AG04449 (cell line): ENCODE results near the gene CCDC91.

ENCODE experiments used
- CTCF ChIA-PET: fragments of 350-600 bp; formaldehyde crosslinking; extraction: SDS; loops from one replicate; lab custom pipeline; 2021; ENCODE audit warnings: antibody characterized with exemption; lab: Yijun Ruan, JAX
- POLR2A ChIA-PET: fragments of 400-600, 350-600 bp; formaldehyde crosslinking; extraction: SDS; loops from one replicate; lab custom pipeline; 2020; ENCODE audit warnings: antibody characterized with exemption, inconsistent platforms; lab: Yijun Ruan, JAX
- DNase-seq: peaks from one replicate; pipeline ENCODE4 v3.0.0-alpha.2; 2010; ENCODE audit warnings: low read depth, low spot score
- H3K4me3 ChIP-seq: 2 replicates; pipeline ENCODE4 v1.5.1; 2011; ENCODE audit warnings: low read depth, mild to moderate bottlenecking, control low read depth, low read length
- TF ChIP-seq, protein P1 (sequence below): IDR thresholded peaks from one replicate; pipeline ENCODE4 v1.5.1; 2011; ENCODE audit warnings: mild to moderate bottlenecking, moderate library complexity, low read length, control low read depth, inconsistent platforms; ENCODE audit not compliant: insufficient read depth; ENCODE audit errors: missing control alignments

Gene CCDC91

DNA sequence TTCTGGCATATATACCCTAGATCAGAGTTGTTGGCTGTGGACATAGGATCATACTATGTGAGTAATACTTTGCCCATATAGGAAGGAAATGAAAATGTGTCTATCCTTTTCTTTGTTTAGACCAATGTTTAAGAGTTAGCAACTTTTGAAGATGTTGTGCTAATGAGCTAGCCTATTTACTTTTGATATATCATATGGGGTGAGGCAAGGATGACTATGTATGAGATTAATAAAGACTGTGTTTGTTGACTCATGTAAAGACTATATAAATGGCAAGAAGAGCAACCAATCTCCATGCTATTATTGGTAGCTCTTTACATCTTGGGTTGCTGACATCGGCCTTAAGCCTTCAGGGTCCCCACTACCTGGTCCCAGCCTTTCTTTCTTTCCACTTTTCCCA lies 289.4 kb downstream of the CCDC91 start:
- POLR2A ChIA-PET, result no interaction called here
- no peak overlapping the region for H3K4me3 ChIP-seq
- CTCF ChIA-PET, result interaction anchor here (0.9 kb wide), 1 partner anchor 14 kb away, joined by 3 read pairs; no protein-coding TSS in a partner anchor
- no peak for DNase-seq
- TF ChIP-seq, protein P1, sequence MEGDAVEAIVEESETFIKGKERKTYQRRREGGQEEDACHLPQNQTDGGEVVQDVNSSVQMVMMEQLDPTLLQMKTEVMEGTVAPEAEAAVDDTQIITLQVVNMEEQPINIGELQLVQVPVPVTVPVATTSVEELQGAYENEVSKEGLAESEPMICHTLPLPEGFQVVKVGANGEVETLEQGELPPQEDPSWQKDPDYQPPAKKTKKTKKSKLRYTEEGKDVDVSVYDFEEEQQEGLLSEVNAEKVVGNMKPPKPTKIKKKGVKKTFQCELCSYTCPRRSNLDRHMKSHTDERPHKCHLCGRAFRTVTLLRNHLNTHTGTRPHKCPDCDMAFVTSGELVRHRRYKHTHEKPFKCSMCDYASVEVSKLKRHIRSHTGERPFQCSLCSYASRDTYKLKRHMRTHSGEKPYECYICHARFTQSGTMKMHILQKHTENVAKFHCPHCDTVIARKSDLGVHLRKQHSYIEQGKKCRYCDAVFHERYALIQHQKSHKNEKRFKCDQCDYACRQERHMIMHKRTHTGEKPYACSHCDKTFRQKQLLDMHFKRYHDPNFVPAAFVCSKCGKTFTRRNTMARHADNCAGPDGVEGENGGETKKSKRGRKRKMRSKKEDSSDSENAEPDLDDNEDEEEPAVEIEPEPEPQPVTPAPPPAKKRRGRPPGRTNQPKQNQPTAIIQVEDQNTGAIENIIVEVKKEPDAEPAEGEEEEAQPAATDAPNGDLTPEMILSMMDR, result no peak

DNA sequence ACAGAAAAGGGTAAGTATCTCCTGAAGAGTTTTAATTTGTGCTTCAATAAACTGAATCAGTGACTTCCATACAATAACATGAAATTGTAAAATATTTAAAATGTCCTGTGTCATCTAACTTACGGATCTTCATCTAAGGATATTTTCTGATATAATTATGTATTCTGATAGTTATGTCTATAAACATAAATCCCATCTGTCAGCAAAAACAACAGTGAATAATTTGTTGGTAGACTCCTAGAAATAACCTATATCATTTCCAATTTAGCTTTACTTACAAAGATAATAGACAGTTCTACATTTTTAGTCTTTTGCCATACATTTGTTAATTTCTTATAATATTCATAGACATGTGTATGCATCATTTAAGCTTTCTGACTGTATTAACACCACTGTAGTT lies 293.9 kb downstream of the CCDC91 start:
- CTCF ChIA-PET, result no interaction called here
- POLR2A ChIA-PET, result no interaction called here
- DNase-seq, result no peak
- H3K4me3 ChIP-seq, result no peak overlapping the region
- TF ChIP-seq, protein P1, result no peak

DNA sequence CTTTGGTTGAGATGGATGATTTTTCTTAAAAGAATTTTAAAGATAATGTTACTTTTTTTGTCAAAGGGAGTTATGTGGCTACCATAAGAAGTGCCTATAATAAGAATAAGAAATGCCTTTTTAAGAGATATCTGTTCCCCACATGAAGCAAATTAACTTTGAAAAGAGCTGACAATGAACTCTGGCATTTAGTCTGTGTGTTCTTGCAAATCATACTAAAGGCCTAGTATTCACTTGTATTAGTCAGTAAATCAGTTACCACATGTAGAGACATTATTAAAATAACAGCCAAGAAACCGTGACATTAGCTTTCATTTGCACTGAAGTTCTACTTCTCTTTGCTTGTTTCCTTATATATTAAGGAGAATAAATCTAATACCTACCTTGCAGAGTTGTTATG lies 296.3 kb downstream of the CCDC91 start:
- TF ChIP-seq, protein P1, result no peak
- DNase-seq, result no peak
- ChIA-PET CTCF (interaction anchor here (0.6 to 0.8 kb wide), 2 partner anchors 9 to 11 kb away, joined by 3 read pairs; no protein-coding TSS in a partner anchor), POLR2A (no interaction called here)
- H3K4me3 ChIP-seq, result no peak overlapping the region

DNA sequence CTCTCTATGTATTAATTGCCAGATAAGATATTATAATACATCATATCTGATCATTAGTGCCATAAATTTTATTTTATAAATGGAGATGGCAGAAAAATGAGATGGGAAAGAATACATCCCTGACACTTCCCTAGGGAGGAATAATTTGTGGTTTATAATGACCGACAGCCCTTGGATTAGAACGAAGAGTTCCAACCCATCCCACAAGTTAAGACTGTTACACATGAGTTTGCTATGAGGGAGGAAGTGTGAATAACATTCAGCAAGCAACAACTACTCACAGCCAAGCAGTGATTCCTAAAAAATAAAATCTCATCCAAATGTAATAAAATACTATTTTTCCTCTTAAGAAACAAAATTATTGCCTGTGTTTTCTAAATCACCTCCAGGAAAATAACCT lies 299.0 kb downstream of the CCDC91 start:
- DNase-seq, result no peak
- TF ChIP-seq, protein P1, result no peak
- H3K4me3 ChIP-seq, result no peak overlapping the region
- ChIA-PET CTCF (no interaction called here), POLR2A (no interaction called here)

DNA sequence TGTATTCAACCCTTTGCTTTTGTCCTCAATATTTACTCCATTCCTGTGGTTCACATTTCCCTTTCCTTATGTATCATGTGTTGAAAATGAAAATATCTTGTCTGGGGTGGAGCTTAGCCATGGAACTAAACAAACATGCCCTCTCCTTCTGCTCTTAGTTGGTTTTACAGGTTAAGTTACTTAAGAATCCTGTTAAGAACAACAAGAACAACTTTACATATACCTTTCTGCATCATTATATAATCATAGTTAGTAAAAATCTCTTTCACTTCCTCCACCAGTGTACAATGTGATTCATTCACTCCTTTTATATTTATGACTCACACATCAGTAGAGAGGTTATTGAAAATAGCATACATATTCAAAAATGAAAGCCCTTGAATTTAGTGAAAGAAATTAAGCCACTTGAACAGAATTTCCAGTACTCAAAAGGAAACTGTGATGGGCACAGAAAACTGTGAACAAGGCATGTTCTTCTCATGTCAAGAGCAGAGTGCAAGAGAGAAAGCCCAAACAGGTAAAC lies 307.7 kb downstream of the CCDC91 start:
- ChIA-PET POLR2A (no interaction called here), CTCF (interaction anchor here (1.0 to 1.2 kb wide), 3 partner anchors 11 to 16 kb away, joined by 3 to 4 read pairs (median 3); no protein-coding TSS in a partner anchor)
- H3K4me3 ChIP-seq, result no peak overlapping the region
- TF ChIP-seq, protein P1, result no peak
- DNase-seq, result no peak

DNA sequence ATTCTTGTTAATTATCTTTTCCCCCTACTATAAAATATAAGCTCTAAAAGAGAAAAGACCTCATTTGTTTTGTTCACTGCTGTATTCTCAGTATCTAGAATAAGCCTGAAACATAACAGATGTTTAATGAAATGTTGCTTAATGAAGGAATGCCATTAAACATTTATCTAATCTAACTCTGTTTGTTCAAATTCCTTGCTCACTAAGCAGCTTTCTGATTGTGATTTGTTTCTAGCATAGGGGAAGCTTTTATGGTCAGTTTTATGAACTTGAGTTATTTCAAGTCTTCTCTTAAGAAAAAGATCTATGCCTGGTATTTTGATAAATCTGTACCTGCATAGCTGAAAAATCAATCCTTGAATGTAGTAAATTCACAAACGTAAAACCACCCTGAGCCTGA lies 308.6 kb downstream of the CCDC91 start:
- CTCF ChIA-PET, result interaction anchor here (0.5 to 1.2 kb wide), 3 partner anchors 10 to 52 kb away, joined by 3 to 4 read pairs (median 3); no protein-coding TSS in a partner anchor

More for the DNA sequence above, 308.6 kb downstream of the CCDC91 start:
- H3K4me3 ChIP-seq, result no peak overlapping the region
- POLR2A ChIA-PET, result no interaction called here
- TF ChIP-seq, protein P1, result no peak
- DNase-seq, result no peak
